HG03520 (cell line): ENCODE results near the gene SEMA3C.

ENCODE experiments used
- ATAC-seq: cut with Tn5 transposase; IDR thresholded peaks from one replicate; pipeline ENCODE4 v1.9.1; 2021; ENCODE audit warnings: mild to moderate bottlenecking, moderate library complexity; ENCODE audit not compliant: unreplicated experiment

The SEMA3C gene

GRCh38 chr7:80858141-80858903 is 60.5 kb downstream of the SEMA3C start:
- no peak for ATAC-seq

- no peak for ATAC-seq
These were observed 62.1 kb downstream of the SEMA3C start for GRCh38 chr7:80856769-80857168.

GRCh38 chr7:80851896-80852476 is 66.9 kb downstream of the SEMA3C start:
- no peak for ATAC-seq

- ATAC-seq: no peak
These were observed 70.0 kb downstream of the SEMA3C start for GRCh38 chr7:80848841-80849240.

GRCh38 chr7:80847895-80848294 is 71.0 kb downstream of the SEMA3C start:
- no peak for ATAC-seq

- no peak for ATAC-seq
These were observed 71.8 kb downstream of the SEMA3C start for GRCh38 chr7:80847027-80847426.

- no peak for ATAC-seq
These were observed 73.9 kb downstream of the SEMA3C start for GRCh38 chr7:80844916-80845315.

GRCh38 chr7:80843018-80843677 is 75.7 kb downstream of the SEMA3C start:
- ATAC-seq: no peak

- ATAC-seq: no peak
These were observed 76.6 kb downstream of the SEMA3C start for GRCh38 chr7:80842022-80842790.

- no peak for ATAC-seq
These were observed 77.4 kb downstream of the SEMA3C start for GRCh38 chr7:80841423-80841955.

GRCh38 chr7:80840681-80841080 is 78.2 kb downstream of the SEMA3C start:
- ATAC-seq: no peak

- ATAC-seq: no peak
These were observed 79.0 kb downstream of the SEMA3C start for GRCh38 chr7:80839855-80840254.

GRCh38 chr7:80838643-80839042 is 80.2 kb downstream of the SEMA3C start:
- no peak for ATAC-seq

GRCh38 chr7:80837345-80837744 is 81.5 kb downstream of the SEMA3C start:
- ATAC-seq: no peak

- no peak for ATAC-seq
These were observed 83.6 kb downstream of the SEMA3C start for GRCh38 chr7:80835251-80835650.

- no peak for ATAC-seq
These were observed 85.3 kb downstream of the SEMA3C start for GRCh38 chr7:80833289-80834268.

GRCh38 chr7:80832006-80832405 is 86.8 kb downstream of the SEMA3C start:
- ATAC-seq: no peak

- ATAC-seq: no peak
These were observed 88.1 kb downstream of the SEMA3C start for GRCh38 chr7:80830584-80831285.

- no peak for ATAC-seq
These were observed 88.8 kb downstream of the SEMA3C start for GRCh38 chr7:80830010-80830409.
